Fibroblast of lung (primary cell): ENCODE data around the gene KIAA0040. TPM values are rescaled to one million over a fixed set of nuclear protein-coding genes. Genes with fewer than 3 reads are reported as not detected.

Experiments
- DNase-seq, 2 donors: peaks; one replicate each; pipeline versions ENCODE4 v3.0.0 to v3.0.0-alpha.2; 2010; ENCODE audit warnings: low read depth in 2 of 2
- H2AFZ ChIP-seq: 2 replicates; pipeline ENCODE4 v1.5.1; 2012; ENCODE audit warnings: low read length, control low read depth, inconsistent platforms
- H3K27ac ChIP-seq: 2 replicates; pipeline ENCODE4 v1.5.1; 2011; ENCODE audit warnings: low read length, control low read depth; ENCODE audit not compliant: insufficient read depth
- H3K27me3 ChIP-seq: 2 replicates; pipeline ENCODE4 v1.5.1; 2011; ENCODE audit warnings: mild to moderate bottlenecking, low read length; ENCODE audit not compliant: control insufficient read depth, insufficient read depth
- H3K36me3 ChIP-seq: 2 replicates; pipeline ENCODE4 v1.5.1; 2011; ENCODE audit warnings: low read length; ENCODE audit not compliant: control insufficient read depth, insufficient read depth
- H3K4me1 ChIP-seq: 2 replicates; pipeline ENCODE4 v1.5.1; 2011; ENCODE audit warnings: low read length; ENCODE audit not compliant: control insufficient read depth, insufficient read depth; ENCODE audit errors: extremely low read depth
- H3K4me2 ChIP-seq: 2 replicates; pipeline ENCODE4 v1.5.1; 2011; ENCODE audit warnings: low read length, control low read depth; ENCODE audit not compliant: insufficient read depth; ENCODE audit errors: extremely low read depth
- H3K4me3 ChIP-seq, 4 experiments: fragments of 200-600 bp in 1 of 4; sonication (generic) in 1 of 4; replicated peaks in 1 of 4; 2 replicates each; pipeline ENCODE4 v1.5.1; 2011 to 2016; ENCODE audit warnings: low read length in 4 of 4, low read depth in 3 of 4, mild to moderate bottlenecking in 3 of 4, control low read depth in 2 of 4, inconsistent platforms in 1 of 4, mixed read lengths in 1 of 4; ENCODE audit not compliant: insufficient read depth in 1 of 4; ENCODE audit errors: control extremely low read depth in 1 of 4
- H3K79me2 ChIP-seq: 2 replicates; pipeline ENCODE4 v1.5.1; 2012; ENCODE audit warnings: mild to moderate bottlenecking, low read length, inconsistent platforms; ENCODE audit not compliant: control insufficient read depth, insufficient read depth
- H3K9ac ChIP-seq: 2 replicates; pipeline ENCODE4 v1.5.1; 2011; ENCODE audit warnings: mild to moderate bottlenecking, low read length, control low read depth; ENCODE audit not compliant: insufficient read depth
- H3K9me3 ChIP-seq: 2 replicates; pipeline ENCODE4 v1.5.1; 2012; ENCODE audit warnings: low read depth, low read length; ENCODE audit not compliant: control insufficient read depth, insufficient read depth
- H4K20me1 ChIP-seq: 2 replicates; pipeline ENCODE4 v1.5.1; 2011; ENCODE audit warnings: low read length; ENCODE audit not compliant: control insufficient read depth, insufficient read depth; ENCODE audit errors: extremely low read depth
- CTCF ChIP-seq, 2 donors: IDR thresholded peaks in 1 of 2; conservative IDR thresholded peaks in 1 of 2; 1 replicate in 1 of 2; 2 replicates in 1 of 2; pipeline ENCODE4 v1.5.1; 2011 to 2012; ENCODE audit warnings: low read length in 2 of 2, control low read depth in 1 of 2, inconsistent platforms in 1 of 2, low read depth in 1 of 2, mild to moderate bottlenecking in 1 of 2
- EZH2 ChIP-seq: IDR thresholded peaks from 2 replicates; pipeline ENCODE4 v1.5.1; 2012; ENCODE audit warnings: low read length, control low read depth, mild to moderate bottlenecking; ENCODE audit errors: missing control alignments
- polyA plus RNA-seq, 2 donors: library from polyadenylated mRNA; depleted of rRNA in 1 of 2; stranded (reverse) in 1 of 2; unstranded in 1 of 2; fragments of >200 nt; gene quantifications; 2 replicates each; pipeline ENCODE4 v1.2.1, GENCODE V29; 2011 to 2012; ENCODE audit warnings: missing spikeins in 1 of 2
- total RNA-seq: library from RNA; depleted of rRNA; stranded (reverse); fragments of >200 nt; gene quantifications from 2 replicates; pipeline ENCODE4 v1.2.1, GENCODE V29; 2014

KIAA0040 gene
- total and polyA plus RNA-seq, 2 donors (not counting 1 experiment from before 2014, with no cell fraction given): 0.17 to 24.7 TPM

GRCh38 chr1:175221557-175222175 lies 29.1 kb upstream of the KIAA0040 start:
- Histone ChIP-seq H2AFZ (no peak overlapping the region), H3K27ac (no peak overlapping the region), H3K9me3 (no peaks in the 10 kb centered on the region), H3K27me3 (no peaks in the 10 kb centered on the region), H3K4me3 (no peak overlapping the region), H3K9ac (no peak overlapping the region), H4K20me1 (no peaks in the 10 kb centered on the region), H3K36me3 (no peaks in the 10 kb centered on the region), H3K79me2 (no peaks in the 10 kb centered on the region), H3K4me1 (peaks cover 2% of the 10 kb centered on the region), H3K4me2 (no peak overlapping the region)
- no peak for TF ChIP-seq CTCF (conservative IDR thresholded peaks at IDR 0.05 in 1 of 2, IDR thresholded peaks at IDR 0.05 in 1 of 2; ENCODE audit: low read depth in 1 of 2, low read length in 2 of 2)
- no peak for TF ChIP-seq EZH2
- peak; percentile 3 to 13 for DNase-seq

GRCh38 chr1:175220853-175221556 lies 28.4 kb upstream of the KIAA0040 start:
- DNase-seq: peak in 1 of 2 donors; percentile 4
- no peak overlapping the region for H2AFZ ChIP-seq
- no peaks in the 10 kb centered on the region for H3K36me3 ChIP-seq
- TF ChIP-seq CTCF (conservative IDR thresholded peaks at IDR 0.05 in 1 of 2, IDR thresholded peaks at IDR 0.05 in 1 of 2; ENCODE audit: low read depth in 1 of 2, low read length in 2 of 2) (no peak), EZH2 (no peak)
- no peak overlapping the region for H3K4me3 ChIP-seq
- H3K4me2 ChIP-seq: no peak overlapping the region
- peaks cover 2% of the 10 kb centered on the region for H3K4me1 ChIP-seq
- H3K79me2 ChIP-seq: no peaks in the 10 kb centered on the region
- H3K9ac ChIP-seq: no peak overlapping the region
- no peaks in the 10 kb centered on the region for H4K20me1 ChIP-seq
- no peaks in the 10 kb centered on the region for H3K9me3 ChIP-seq
- no peak overlapping the region for H3K27ac ChIP-seq
- H3K27me3 ChIP-seq: no peaks in the 10 kb centered on the region

GRCh38 chr1:175219774-175220173 lies 27.2 kb upstream of the KIAA0040 start:
- peaks cover 2% of the 10 kb centered on the region for H3K4me1 ChIP-seq
- H3K9ac ChIP-seq: no peak overlapping the region
- no peaks in the 10 kb centered on the region for H3K36me3 ChIP-seq
- TF ChIP-seq CTCF (conservative IDR thresholded peaks at IDR 0.05 in 1 of 2, IDR thresholded peaks at IDR 0.05 in 1 of 2; ENCODE audit: low read depth in 1 of 2, low read length in 2 of 2) (no peak), EZH2 (no peak)
- H3K27ac ChIP-seq: no peak overlapping the region
- no peaks in the 10 kb centered on the region for H3K27me3 ChIP-seq
- no peak overlapping the region for H3K4me3 ChIP-seq
- no peak for DNase-seq
- no peaks in the 10 kb centered on the region for H3K9me3 ChIP-seq
- H2AFZ ChIP-seq: no peak overlapping the region
- no peaks in the 10 kb centered on the region for H4K20me1 ChIP-seq
- H3K4me2 ChIP-seq: no peak overlapping the region
- no peaks in the 10 kb centered on the region for H3K79me2 ChIP-seq
